Activated T-cell treated with anti-CD3 and anti-CD28 coated beads for 4 hours (primary cell): ENCODE data around the gene PARL.

Experiments
- DNase-seq: peaks from one replicate; pipeline ENCODE4 v3.0.0-alpha.2; 2020

The PARL gene

DNA sequence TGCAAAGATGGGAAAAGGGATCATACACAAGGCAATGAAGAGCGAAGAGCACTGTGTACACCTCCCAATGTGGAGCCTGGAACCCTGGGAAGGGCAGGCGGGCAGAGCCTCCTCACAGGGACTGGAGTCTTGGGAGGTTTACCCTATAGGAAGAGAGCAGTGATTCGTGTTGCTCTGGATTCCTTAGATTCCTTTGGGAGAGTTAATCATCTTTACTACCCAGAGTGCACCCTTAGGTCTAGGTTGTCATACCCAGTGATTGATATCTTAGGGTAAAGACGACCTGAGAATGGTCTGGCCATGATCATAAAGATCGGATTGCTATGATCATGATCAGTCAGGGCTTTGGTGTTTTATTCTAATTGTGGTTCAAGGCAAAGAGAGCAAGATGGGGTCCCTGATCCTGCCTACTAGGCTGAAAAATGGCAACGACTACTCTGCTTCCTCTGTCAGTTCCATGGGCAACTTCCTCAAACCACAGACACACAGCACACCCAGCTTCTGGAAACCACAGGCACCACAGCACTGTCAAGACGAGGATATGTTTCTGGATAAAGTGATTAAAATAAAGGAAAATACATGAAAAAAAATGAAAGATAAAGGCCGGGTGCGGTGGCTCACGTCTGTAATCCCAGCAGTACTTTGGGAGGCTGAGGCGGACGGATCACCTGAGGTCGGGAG, 38.9 kb downstream of the PARL start:
- no peak for DNase-seq

DNA sequence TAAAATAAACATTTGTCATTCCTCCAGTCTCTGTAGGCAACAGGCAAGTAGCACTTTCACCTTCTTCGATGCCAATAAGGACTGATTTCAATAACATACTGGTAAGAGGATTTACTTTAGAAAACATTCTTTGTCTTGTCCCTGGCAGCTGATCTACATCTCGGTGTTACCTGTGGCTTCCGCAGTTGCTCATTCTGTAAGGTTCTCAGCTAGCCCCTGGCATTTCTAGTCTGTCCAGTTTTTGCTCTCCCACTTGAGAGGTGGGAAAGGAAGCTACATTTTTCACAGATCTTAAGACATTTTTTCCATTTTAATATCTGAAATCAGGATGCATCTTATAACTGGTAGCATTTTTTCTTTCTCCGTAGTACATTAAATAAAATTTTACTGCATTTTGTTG, 39.6 kb downstream of the PARL start:
- DNase-seq, result no peak

DNA sequence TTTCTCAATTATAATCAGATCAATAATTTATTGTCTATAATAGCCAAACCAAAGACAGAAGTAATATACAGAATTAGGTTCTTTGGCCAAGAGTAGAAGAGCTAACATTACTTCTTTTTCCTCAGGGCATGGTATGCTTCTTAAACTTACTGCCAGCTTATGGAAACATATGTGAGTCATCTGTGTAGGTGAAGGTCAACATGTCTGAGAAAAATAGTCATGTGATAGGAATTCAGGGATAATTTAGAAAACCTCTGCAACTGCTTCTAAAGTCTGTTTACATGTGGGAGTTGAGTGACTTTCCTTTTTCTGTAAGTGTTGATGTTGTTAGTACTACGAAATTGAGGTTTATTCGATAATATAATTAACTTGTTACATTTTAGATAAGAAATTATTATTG, 40.1 kb downstream of the PARL start:
- DNase-seq, result no peak

- no peak for DNase-seq
Observed at GRCh38 chr3:183839751-183840150, 44.9 kb downstream of the PARL start.

DNA sequence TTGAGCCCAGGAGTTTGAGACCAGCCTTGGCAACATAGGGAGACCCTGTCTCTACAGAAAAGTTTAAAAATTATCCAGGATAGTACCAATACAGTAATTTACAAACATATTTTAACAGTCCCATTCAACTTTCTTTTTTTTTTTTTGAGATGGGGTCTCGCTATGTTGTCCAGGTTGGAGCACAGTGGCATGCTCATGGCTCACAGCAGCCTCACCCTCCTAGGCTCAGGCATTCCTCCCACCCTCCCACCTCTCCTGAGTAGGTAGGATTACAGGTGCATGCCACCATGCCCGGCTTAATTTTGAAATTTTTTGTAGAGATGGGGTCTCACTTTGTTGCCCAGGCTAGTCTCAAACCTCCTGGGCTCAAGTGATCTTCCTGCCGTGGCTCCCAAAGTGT, 46.8 kb downstream of the PARL start:
- no peak for DNase-seq

GRCh38 chr3:183837390-183837789, 47.3 kb downstream of the PARL start:
- no peak for DNase-seq

GRCh38 chr3:183833516-183833915, 51.2 kb downstream of the PARL start:
- no peak for DNase-seq

GRCh38 chr3:183830187-183830586, 54.5 kb downstream of the PARL start:
- no peak for DNase-seq

DNA sequence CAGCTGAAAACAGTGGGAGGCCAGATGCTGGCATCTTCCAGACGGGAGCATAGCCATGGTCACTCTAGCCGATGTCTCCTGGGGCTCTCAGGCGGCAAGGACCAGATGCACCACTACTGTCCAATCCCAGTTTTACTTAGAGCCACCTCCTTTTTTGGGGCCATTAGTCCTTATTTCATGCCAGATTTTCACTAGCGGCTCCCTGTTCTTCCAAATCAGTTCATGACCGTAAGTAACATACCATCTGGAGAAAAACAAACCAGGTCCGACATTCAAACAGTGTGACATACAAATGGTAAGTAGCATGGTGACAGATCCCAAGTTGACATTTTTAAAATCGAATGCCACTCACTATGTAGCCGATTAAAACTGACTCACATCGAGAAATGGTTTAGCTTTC, 55.2 kb downstream of the PARL start:
- DNase-seq, result no peak

DNA sequence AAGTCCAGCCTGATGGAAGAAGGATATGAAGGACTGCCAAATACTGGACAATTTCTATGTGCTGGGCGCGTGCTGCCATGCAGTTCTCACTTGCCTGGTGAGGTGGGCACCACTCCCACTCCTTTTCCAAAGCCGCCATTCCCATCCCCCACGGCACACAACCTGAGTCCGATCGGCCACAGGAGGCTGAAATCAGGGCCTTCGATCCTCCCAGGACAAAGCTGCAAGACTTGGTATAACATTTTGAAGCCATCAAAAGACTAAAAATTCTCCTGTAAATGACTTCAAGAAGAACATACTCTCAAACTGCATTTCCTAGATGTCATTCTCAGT, 56.2 kb downstream of the PARL start:
- DNase-seq, result no peak

DNA sequence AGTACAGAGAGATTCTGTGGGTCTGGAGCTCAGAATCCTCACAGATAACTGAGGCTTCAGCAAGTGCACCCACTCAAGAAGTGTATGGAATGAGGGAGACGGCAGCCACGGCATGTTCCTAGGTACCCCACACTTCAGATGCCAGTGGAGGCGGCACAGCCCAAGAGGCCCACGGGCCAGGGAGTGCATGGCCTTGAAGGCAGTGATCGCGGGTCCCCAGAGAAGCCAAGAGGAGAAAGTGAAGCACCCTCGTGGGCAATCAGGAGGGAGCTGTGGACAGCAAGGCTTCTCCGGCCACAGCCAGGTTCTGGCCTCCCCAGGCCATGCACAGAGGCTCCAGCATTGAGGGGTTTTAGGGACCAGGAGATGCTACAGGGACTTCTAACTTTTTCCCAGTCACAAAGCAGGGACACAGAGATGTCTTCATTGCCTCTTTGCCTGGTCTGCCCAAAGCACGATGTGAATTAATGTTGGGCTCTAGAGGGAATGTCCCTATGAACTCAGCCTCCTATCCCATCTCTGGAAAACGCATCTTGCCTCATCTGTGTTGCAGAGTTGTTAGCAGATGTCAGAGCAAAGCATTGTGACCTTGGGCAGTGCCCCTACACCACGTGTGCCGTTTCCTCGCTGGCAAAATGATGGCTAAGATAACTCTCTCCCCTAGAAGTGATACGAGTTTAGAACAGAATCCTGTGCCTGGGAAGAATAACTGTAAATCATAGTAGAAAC, 56.7 kb downstream of the PARL start:
- no peak for DNase-seq

DNA sequence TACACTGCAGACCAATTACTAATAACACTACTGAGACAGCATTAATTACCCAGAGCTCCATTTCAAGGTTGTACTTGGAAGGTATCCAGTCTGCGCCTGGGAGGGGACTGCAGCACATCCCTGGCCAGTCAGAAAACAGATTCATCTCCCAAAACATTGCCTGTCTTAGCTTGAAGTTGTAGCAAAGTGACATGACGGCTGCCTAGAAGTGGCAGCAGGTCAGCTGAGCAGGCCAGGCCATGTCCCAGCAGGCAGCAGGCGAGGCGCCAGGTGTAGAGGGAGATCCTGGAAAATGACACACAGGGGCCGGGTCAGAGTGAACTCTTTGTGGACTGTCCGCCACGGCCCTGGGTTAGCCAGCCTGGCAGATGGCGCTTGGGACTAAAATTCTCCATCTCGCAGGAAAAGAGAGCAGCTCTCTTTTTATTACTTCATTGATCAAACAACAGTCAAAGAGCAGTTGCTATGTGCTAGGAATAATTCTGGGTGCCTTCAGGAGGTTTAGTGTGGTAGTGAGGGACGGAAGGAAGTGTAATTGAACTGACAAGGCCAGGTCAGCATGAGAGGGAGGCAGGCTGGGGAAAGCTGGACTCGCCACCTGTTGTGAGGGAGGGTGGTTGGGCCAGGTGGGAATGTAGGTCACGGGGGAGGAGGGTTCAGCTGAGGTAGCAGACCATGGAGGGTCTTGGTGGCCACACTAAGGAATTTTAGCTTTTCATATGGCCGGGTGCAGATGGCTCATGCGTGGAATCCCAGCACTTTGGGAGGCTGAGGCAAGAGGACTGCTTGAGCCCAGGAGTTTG, 58.0 kb downstream of the PARL start:
- DNase-seq, result no peak

GRCh38 chr3:183825456-183826161, 59.1 kb downstream of the PARL start, which contains the start of gene MAP6D1:
Gene MAP6D1, minus strand, starts transcription at chr3:183825577. Its CDS starts 30 bp downstream, at chr3:183825547.
- DNase-seq, result peak; percentile 41

DNA sequence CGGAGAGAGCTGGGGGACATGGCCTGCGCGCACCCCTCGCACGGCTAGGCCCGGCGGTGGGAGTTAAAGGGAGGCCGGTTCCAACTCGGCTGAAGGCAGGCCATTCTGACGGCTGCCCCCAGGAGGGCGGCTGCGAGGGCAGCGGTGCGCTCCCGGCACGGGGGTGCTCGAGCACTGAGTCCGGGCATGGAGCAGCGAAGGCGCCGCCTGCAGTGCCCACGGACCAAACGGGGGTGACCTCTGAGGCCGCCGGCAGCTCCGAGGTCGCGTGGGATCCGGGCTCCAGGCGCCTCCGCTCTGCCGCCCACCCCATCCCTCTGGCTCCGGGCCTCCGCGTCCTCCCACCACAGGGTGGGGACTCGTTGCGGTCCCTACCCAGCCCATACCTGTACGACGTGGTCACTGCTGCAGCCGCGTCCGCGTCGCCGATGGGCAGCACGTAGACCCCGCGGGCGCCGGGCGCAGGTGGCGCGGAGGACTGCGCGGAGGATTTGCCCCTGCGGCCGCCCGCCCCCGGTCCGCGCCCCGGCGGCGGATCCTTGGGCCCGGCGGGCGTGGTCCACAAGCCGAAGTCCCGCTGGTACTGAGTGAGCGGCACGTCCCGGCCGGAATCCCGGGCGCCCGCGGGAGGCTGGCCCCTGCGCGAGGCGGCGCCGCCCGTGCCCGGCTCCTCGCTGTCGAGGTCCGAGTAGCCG, 59.8 kb downstream of the PARL start:
- DNase-seq, result no peak

- DNase-seq, result no peak
Observed at GRCh38 chr3:183823963-183824362, 60.7 kb downstream of the PARL start.

DNA sequence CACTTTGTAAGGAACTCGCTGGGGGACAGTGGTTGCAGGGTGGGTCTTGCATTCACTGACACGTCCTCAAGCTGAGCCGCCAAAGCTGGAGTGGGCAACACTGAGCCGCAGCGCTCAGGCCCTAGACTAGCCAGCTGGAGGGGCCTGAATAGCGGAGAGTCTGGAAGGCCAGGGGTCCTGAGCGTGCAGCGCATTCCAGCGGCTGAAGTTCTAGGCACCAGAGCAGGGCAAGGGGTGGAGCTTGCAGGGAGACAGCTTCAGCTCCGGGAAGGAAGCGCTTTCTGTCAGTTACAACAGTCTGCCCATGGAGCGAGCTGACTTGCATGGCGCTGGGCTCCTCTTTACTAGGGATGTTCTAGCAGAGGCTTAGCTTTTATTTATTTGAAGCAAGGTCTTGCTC, 62.0 kb downstream of the PARL start:
- no peak for DNase-seq

DNA sequence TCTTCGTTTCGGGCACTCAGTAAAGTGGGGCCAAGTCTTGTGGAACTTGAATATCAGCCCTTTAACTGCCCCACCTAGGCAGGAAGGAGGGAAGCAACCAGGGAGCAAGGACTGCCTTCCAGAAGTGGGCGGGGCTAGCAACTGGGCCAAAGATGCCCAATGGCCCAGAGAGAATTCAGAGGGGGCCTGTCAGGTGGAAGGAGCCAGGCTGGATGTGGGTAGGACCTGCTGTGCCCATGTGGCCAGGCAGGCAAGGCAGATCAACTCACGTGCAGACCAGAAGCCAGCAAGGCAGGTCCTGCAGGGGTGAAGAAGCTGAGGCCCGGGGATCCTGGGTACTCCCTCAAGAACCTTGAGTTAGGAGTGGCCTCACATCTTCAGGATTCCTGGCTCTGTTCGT, 64.8 kb downstream of the PARL start:
- no peak for DNase-seq

GRCh38 chr3:183818706-183819624, 65.7 kb downstream of the PARL start:
- no peak for DNase-seq

DNA sequence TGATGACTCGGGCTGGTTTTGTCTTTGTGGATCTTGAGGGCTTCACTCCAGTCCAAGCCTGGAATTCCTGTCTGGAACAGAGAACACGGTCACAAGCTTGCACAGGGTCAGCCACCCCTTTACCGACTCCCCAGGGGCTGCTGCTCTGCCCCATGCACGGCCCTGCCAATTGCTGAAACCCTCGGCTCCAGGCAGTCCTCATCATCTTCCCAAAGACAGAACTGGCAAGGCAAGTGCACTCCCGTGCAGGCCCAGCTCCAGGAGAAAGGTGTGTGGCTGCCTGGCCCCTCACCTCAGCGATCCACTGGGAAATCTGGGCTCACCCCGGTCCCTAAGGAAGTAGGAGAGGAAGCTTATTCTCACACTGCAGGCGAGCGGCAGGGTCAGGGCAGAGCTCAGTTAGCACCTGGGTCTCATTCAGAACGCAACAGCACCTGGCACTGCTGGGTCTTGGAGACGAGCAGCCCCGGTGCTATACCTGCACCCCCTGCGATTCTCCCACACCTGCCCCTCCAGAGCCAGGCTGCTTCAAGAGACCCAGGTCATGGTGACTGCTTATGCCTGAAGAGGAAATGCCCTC, 66.5 kb downstream of the PARL start:
- DNase-seq, result no peak

DNA sequence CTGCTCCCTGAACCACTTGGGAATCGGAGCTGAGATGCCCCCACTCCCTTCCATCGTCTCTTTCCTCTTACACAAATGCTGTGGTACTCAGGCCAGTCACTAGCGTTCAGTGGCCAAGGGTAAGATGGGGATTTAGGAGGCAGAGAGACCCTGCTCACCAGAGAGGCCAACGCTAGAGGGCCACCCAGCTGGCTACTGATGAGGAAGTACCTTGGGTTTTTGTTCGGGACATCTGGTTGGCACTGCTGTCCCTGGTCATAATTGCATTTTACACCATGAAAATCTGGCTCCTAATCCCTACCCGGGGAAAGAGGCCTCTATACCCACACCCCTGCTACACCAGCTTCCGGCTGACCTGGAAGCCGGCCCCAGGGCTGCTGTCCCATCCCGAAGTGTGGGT, 67.0 kb downstream of the PARL start:
- DNase-seq, result no peak
